VCaP (cell line): Measurements from ENCODE around the gene IFI30.

Experiments
- H3K27ac ChIP-seq: fragments of 450-650 bp; 2 replicates; pipeline ENCODE4 v1.5.1; 2017
- TF ChIP-seq, protein P1 (sequence below): fragments of 450-650 bp; conservative IDR thresholded peaks from 2 replicates; pipeline ENCODE4 v1.5.1; 2017; ENCODE audit warnings: mild to moderate bottlenecking, moderate library complexity

IFI30 gene

GRCh38 chr19:18173572-18174288 is at the start of gene IFI30:
Gene IFI30, plus strand, starts transcription at chr19:18173813. Its CDS starts 29 bp downstream, at chr19:18173842.
- H3K27ac ChIP-seq = peak within 1 kb of the TSS; percentile 71
- TF ChIP-seq, protein P1, sequence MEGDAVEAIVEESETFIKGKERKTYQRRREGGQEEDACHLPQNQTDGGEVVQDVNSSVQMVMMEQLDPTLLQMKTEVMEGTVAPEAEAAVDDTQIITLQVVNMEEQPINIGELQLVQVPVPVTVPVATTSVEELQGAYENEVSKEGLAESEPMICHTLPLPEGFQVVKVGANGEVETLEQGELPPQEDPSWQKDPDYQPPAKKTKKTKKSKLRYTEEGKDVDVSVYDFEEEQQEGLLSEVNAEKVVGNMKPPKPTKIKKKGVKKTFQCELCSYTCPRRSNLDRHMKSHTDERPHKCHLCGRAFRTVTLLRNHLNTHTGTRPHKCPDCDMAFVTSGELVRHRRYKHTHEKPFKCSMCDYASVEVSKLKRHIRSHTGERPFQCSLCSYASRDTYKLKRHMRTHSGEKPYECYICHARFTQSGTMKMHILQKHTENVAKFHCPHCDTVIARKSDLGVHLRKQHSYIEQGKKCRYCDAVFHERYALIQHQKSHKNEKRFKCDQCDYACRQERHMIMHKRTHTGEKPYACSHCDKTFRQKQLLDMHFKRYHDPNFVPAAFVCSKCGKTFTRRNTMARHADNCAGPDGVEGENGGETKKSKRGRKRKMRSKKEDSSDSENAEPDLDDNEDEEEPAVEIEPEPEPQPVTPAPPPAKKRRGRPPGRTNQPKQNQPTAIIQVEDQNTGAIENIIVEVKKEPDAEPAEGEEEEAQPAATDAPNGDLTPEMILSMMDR = no peak

GRCh38 chr19:18123819-18124218 is 49.8 kb upstream of the IFI30 start:
- H3K27ac ChIP-seq = no peak overlapping the region
- TF ChIP-seq, protein P1 = no peak

- TF ChIP-seq, protein P1 = no peak
- H3K27ac ChIP-seq = no peak overlapping the region
These were observed 47.5 kb upstream of the IFI30 start for GRCh38 chr19:18126097-18126496.

DNA sequence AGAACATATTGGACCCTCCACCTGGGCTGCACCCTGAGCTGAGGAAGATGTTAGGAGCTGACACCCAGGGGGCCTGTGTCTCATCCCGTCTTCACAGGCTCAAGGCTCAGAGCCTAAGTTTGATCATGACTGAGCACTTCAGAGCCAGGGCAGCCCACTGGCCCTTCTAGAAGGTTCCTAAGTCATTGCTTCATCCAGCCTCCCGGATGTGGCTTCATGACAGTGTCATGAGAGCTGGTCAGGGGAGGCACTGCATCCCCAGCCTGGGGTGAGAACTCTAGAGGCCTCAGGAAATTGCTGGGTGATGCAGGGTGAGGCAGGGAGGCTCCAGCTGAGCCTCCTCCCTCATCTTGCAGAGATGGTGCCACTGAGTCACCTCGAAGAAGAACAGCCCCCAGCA is 45.6 kb upstream of the IFI30 start:
- TF ChIP-seq, protein P1 = no peak
- H3K27ac ChIP-seq = no peak overlapping the region

DNA sequence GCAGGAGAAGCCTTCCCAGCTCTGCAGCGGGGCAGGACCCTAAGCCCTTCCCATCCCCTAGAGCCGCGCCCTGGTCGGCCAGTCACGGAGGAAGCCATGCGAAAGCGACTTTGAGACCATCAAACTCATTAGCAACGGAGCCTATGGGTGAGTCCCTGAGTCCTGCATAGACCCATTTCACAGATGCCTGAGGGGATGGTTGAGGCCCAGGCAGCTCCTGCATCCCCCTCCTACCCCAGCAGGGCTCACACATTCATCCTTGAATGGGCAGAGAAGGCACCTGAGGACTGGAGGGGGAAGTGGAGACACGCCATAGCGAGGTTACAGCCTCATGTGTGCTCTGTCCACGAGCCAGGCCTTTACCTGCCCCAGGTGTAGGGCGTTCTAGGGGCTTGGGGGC is 44.8 kb upstream of the IFI30 start:
- no peak overlapping the region for H3K27ac ChIP-seq
- TF ChIP-seq, protein P1 = no peak

DNA sequence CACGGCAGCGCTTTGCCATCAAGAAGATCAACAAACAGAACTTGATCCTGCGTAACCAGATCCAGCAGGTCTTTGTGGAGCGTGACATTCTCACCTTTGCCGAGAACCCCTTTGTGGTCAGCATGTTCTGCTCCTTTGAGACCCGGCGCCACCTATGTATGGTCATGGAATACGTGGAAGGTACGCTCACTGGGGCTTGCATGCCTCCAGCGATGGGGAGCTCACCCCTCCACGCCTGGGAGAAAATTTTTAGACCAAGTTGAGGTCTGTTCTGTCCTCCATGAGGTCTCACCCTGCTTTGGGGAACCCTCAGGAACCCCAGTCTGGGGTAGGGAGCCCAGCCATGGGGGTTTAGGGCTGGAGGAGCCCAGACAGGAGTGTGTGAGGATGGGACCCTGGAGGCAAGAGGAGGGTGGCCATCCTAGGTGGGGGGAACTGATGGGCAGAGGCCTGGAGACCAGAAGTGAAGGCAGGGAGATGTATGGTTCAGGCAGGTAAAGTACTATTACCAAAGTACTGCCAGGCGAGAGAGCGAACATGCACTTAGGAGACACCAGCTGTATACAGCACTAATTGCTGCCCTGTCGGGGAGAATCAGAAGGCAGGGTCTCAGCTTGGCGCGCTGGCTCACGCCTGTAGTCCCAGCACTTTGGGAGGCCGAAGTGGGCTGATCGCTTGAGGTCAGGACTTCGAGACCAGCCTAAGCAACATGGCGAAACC is 42.9 kb upstream of the IFI30 start:
- H3K27ac ChIP-seq = no peak overlapping the region
- TF ChIP-seq, protein P1 = no peak

DNA sequence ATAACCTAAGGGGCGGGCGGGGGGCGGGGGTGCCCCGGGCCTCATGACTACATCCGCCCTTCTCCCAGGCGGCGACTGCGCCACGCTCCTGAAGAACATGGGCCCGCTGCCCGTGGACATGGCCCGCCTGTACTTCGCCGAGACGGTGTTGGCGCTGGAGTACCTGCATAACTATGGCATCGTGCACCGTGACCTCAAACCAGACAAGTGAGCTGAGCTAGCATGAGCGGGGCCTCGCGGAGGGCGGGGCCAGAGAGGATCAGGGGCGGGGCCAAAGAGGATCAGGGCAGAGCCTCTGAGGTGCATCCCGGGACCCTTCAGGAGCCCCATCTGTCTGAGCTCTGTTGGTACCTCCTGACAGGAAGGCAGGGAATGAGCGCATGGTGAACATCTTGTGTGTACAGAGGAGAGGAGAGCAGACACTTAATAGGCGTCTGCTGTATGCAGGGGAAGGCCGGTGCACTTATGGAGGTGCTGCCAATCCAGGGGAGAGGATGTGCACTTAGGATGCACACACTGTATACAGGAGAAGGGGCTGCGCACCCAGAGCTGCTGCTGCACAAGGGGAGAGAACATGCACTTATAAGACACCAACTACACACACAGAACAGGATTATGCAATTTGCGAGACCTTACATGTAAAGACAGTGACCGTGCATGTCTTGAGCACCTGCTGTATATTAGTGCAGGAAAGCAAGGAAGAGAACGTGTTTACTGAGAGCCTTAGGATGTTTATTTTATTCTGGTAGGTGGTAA is 41.6 kb upstream of the IFI30 start:
- no peak overlapping the region for H3K27ac ChIP-seq
- TF ChIP-seq, protein P1 = no peak
